C4-2B (cell line): ENCODE data around the gene MAP3K14.

ENCODE experiments used
- CTCF ChIP-seq: fragments of 450-650 bp; conservative IDR thresholded peaks from 2 replicates; pipeline ENCODE4 v1.5.1; 2017; ENCODE audit warnings: mild to moderate bottlenecking
- ZFX ChIP-seq: fragments of 450-650 bp; IDR thresholded peaks from 2 replicates; pipeline ENCODE4 v1.6.1; 2017

GRCh38 chr17:45236282-45236606 lies 80.6 kb downstream of the MAP3K14 start:
- TF ChIP-seq CTCF: no peak
- no peak for TF ChIP-seq ZFX
